Heart left ventricle (tissue), 13 donors: ENCODE results near the gene ATP2B2.

Source experiments
- CTCF ChIP-seq, 12 donors: fragments of 200-600 bp; sonication (generic) in 4 of 12; IDR thresholded peaks; one replicate each; pipeline versions ENCODE4 v1.5.0 to v1.8.0; 2018 to 2022; ENCODE audit warnings: antibody characterized with exemption in 12 of 12, mild to moderate bottlenecking in 5 of 12
- POLR2A ChIP-seq, 2 donors: fragments of 450-650 bp; IDR thresholded peaks; one replicate each; pipeline ENCODE4 v1.6.1; 2017; ENCODE audit warnings: antibody characterized with exemption in 2 of 2, mild to moderate bottlenecking in 2 of 2, moderate library complexity in 2 of 2
- donor health status: ischemic (EF 13 %, LVEDD 7.1; RV severe dilation, severe dysfunction).
- donor health status: DM: no; HTN: yes; CAD: no.
- donor health status: DM: no; HTN: no; CAD: no.
- donor health status: ischemic (EF 25% LVEDD 6.9; RV normal size, moderate dysfunction).
- donor health status: ischemic (EF 25% LVEDD 5.7; RV mildly dilated, moderate dysfunction).
- donor health status: ischemic (EF 35%, LVEDD 5.7; RV mildly dilated, moderate dysfunction).
- donor health status: nonischemic (EF 11% LVEDD 7.7; RV severe dilation, severe dysfunction).
- donor health status: DM: yes; HTN: yes; CAD: no.
- donor health status: PGD.
- donor health status: ischemic (EF 29% LVEDD 5.4; RV normal size, mild dysfunction).
- donor health status: nonischemic (EF 23%, LVEDD 6.1; RV moderate dilation, normal function).

- no peak for TF ChIP-seq POLR2A (IDR thresholded peaks at IDR 0.05)
- no peak for TF ChIP-seq CTCF (IDR thresholded peaks at IDR 0.05)
These were observed 34.2 kb downstream of the ATP2B2 start for GRCh38 chr3:10471054-10471688.
